Hair follicle dermal papilla cell (primary cell): ENCODE measurements around the gene SMCR8. TPM values are rescaled to one million over a fixed set of nuclear protein-coding genes. Genes with fewer than 3 reads are reported as not detected.

ENCODE experiments used
- total RNA-seq: library from RNA; depleted of rRNA; stranded (reverse); fragments of >200 nt; gene quantifications from 2 replicates; pipeline ENCODE4 v1.2.3, GENCODE V29; 2012

Gene SMCR8
- total RNA-seq: 24.8 and 28.1 TPM in 2 replicates

DNA sequence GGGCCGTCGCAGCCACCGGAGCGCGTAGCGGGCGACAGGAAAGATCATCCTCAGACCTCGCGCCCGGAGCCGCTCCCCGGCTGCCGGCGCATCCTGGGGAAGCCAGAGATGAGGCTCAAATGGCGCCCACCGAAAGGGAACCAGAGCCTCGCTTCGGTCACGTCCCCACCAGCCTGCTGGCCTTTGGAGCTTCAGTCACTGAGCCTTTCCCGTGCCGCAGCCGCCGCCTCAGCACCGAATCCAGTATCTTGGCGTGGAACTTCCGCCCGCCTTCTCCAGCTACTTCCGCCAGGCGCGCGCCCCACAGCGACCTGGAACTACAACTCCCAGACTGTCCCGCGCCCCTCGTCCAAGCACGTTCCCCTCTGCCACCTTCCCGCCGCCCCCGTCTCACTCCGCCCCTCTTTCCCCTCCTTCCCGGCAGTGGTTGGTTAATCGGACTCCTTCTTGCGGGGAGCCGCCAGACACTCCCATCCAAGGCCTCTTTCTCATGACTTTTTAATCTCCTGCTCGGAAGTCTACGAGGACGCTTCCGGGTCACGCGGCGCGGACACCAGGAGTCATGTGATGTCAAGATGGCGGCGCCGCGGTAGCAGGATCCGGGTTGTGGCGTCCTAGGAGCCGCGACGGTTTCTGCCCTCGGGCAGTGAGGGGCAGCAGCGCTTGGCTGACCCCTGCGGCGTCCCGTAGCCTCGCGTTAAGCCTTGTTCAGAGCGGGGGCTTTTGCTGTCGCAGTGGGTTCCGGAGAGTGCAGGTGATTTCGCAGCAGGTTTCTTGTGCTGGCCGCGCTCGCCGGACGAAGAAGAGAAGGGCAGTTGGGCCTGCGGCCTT lies at the start of gene SMCR8, which contains the start of gene TOP3A:
Gene SMCR8 (plus strand): TSS at position 563 of the 831 bp plus-strand sequence. CDS start 497 bp downstream, outside the sequence.
Gene TOP3A (minus strand): TSS at position 264 of the 831 bp plus-strand sequence. CDS start 216 bp downstream, at position 48.

GRCh38 chr17:18363101-18364049 lies 48.3 kb downstream of the SMCR8 start, which contains the start of gene SHMT1:
TSS of gene SHMT1 (minus strand) at chr17:18363550. CDS start at chr17:18355981, 7,569 bp downstream.

Other genes starting within 250 kb of the SMCR8 start
- gene DRG2, start 227.3 kb upstream of the SMCR8 start, total RNA-seq: 39.6 and 40.1 TPM in 2 replicates
- gene MYO15A, start 206.5 kb upstream of the SMCR8 start, total RNA-seq: 0.97 and 1.9 TPM in 2 replicates
- gene ALKBH5, start 131.5 kb upstream of the SMCR8 start, total RNA-seq: 161 and 162 TPM in 2 replicates
- 64.6 and 71.6 TPM in 2 replicates for gene LLGL1, start 89.7 kb upstream of the SMCR8 start, total RNA-seq
- gene FLII, start 56.6 kb upstream of the SMCR8 start, total RNA-seq: 291 and 322 TPM in 2 replicates
- gene MIEF2, start 54.6 kb upstream of the SMCR8 start, total RNA-seq: 15.3 and 16.4 TPM in 2 replicates
- 40.8 and 43.2 TPM in 2 replicates for gene TOP3A, start 299 bp upstream of the SMCR8 start, total RNA-seq
- gene SHMT1, start 48.3 kb downstream of the SMCR8 start, total RNA-seq: 11.7 TPM in 2 replicates
- not detected in 2 replicates for gene EVPLL, start 62.5 kb downstream of the SMCR8 start, total RNA-seq
- gene LGALS9C, start 161.5 kb downstream of the SMCR8 start, total RNA-seq: 0.49 TPM in 1 of 2 replicates, not detected in the other